GM19043 (cell line): Measurements from ENCODE around the gene MOCS2.

Experiments
- ATAC-seq: cut with Tn5 transposase; IDR thresholded peaks from one replicate; pipeline ENCODE4 v1.9.1; 2021; ENCODE audit warnings: low read depth; ENCODE audit not compliant: unreplicated experiment

MOCS2 gene

GRCh38 chr5:53055365-53055764 is 54.2 kb downstream of the MOCS2 start:
- ATAC-seq = no peak

GRCh38 chr5:53053364-53053763 is 56.2 kb downstream of the MOCS2 start:
- ATAC-seq = no peak

- no peak for ATAC-seq
These were observed 57.1 kb downstream of the MOCS2 start for GRCh38 chr5:53052499-53052898.

GRCh38 chr5:53048248-53048647 is 61.3 kb downstream of the MOCS2 start:
- ATAC-seq = no peak
